ENCODE results near the gene LTN1. TPM values are rescaled to one million over a fixed set of nuclear protein-coding genes. Genes with fewer than 3 reads are reported as not detected.

The LTN1 gene
- total RNA-seq, 2 donors from 2014 or later, result 19.8 to 21.8 TPM

DNA sequence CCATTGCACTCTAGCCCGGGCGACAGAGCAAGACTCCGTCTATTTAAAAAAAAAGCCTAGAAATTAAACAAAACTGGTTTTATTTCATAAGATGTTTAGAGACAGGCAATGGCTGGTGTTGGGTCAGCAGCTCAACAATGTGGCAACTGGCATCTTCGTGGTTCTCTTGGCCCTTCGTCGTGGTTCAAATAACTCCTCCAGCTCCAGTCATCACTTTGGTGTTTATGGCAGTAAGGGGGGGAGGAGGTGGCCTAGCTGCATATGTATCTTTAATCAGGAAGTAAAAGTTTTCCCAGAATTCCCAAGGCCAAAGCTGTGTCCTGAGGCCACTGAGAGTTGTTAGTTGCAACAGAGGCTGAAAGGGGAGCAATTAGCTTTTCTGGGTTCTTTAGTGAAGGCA lies 13.0 kb upstream of the LTN1 start:
- H3K36me3 Mint-ChIP-seq (ENCODE audit: low read depth), result no peaks in the 10 kb centered on the region
- no peaks in the 10 kb centered on the region for H3K27me3 Mint-ChIP-seq (ENCODE audit: insufficient read depth)
- H3K27ac Mint-ChIP-seq, result no peak overlapping the region
- Histone ChIP-seq H3K27ac (ENCODE audit: low read depth, low read length) (no peak overlapping the region), H3K4me1 (ENCODE audit: control insufficient read depth, insufficient read depth, low read length) (no peaks in the 10 kb centered on the region), H3K36me3 (ENCODE audit: control insufficient read depth, insufficient read depth, low read length) (no peaks in the 10 kb centered on the region), H3K9ac (ENCODE audit: extremely low read depth, low read length, poor library complexity, severe bottlenecking) (no peak overlapping the region), H3K9me3 (ENCODE audit: control insufficient read depth, low read length) (no peaks in the 10 kb centered on the region), H3K27me3 (ENCODE audit: control insufficient read depth, insufficient read depth, low read length, poor library complexity, severe bottlenecking) (peaks cover 10% of the 10 kb centered on the region), H3K4me3 (ENCODE audit: low read length) (no peak overlapping the region)
- 64 to 96% methylated on average over 3 to 6 of the region's 6 CpGs for WGBS, 2 experiments (ENCODE audit: insufficient coverage in 1 of 2, insufficient read length in 1 of 2)
- no peak for DNase-seq
- peaks cover 5% of the 10 kb centered on the region for H3K9me3 Mint-ChIP-seq
- H3K4me3 Mint-ChIP-seq, result no peak overlapping the region
- TF ChIP-seq, protein P1, sequence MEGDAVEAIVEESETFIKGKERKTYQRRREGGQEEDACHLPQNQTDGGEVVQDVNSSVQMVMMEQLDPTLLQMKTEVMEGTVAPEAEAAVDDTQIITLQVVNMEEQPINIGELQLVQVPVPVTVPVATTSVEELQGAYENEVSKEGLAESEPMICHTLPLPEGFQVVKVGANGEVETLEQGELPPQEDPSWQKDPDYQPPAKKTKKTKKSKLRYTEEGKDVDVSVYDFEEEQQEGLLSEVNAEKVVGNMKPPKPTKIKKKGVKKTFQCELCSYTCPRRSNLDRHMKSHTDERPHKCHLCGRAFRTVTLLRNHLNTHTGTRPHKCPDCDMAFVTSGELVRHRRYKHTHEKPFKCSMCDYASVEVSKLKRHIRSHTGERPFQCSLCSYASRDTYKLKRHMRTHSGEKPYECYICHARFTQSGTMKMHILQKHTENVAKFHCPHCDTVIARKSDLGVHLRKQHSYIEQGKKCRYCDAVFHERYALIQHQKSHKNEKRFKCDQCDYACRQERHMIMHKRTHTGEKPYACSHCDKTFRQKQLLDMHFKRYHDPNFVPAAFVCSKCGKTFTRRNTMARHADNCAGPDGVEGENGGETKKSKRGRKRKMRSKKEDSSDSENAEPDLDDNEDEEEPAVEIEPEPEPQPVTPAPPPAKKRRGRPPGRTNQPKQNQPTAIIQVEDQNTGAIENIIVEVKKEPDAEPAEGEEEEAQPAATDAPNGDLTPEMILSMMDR (conservative IDR thresholded peaks at IDR 0.05), result no peak
- no peaks in the 10 kb centered on the region for H3K4me1 Mint-ChIP-seq

- Mint-ChIP-seq H3K36me3 (ENCODE audit: low read depth) (peaks cover 1% of the 10 kb centered on the region), H3K27ac (peak overlapping the region; percentile 97), H3K4me3 (peak overlapping the region; percentile 76), H3K9me3 (peaks cover 5% of the 10 kb centered on the region), H3K4me1 (peaks cover 7% of the 10 kb centered on the region), H3K27me3 (ENCODE audit: insufficient read depth) (no peaks in the 10 kb centered on the region)
- no peaks in the 10 kb centered on the region for H3K36me3 ChIP-seq (ENCODE audit: control insufficient read depth, insufficient read depth, low read length)
- peaks cover 10% of the 10 kb centered on the region for H3K27me3 ChIP-seq (ENCODE audit: control insufficient read depth, insufficient read depth, low read length, poor library complexity, severe bottlenecking)
- TF ChIP-seq, protein P1 (conservative IDR thresholded peaks at IDR 0.05), result no peak
- H3K4me1 ChIP-seq (ENCODE audit: control insufficient read depth, insufficient read depth, low read length), result no peaks in the 10 kb centered on the region
- peak; percentile 96 for DNase-seq
- H3K4me3 ChIP-seq (ENCODE audit: low read length), result peak overlapping the region; percentile 84
- no peaks in the 10 kb centered on the region for H3K9me3 ChIP-seq (ENCODE audit: control insufficient read depth, low read length)
- H3K27ac ChIP-seq (ENCODE audit: low read depth, low read length), result peak overlapping the region; percentile 55
- H3K9ac ChIP-seq (ENCODE audit: extremely low read depth, low read length, poor library complexity, severe bottlenecking), result peak overlapping the region; percentile 59
- WGBS, 2 experiments (ENCODE audit: insufficient coverage in 1 of 2, insufficient read length in 1 of 2), result 5% methylated on average over 31 to 41 of the region's 41 CpGs
Measured at GRCh38 chr21:29002442-29003144, 9.9 kb upstream of the LTN1 start.

- WGBS, 2 experiments (ENCODE audit: insufficient coverage in 1 of 2, insufficient read length in 1 of 2), result 55 to 77% methylated on average over 3 to 4 of the region's 4 CpGs
- H3K4me3 Mint-ChIP-seq, result peak overlapping the region; percentile 96
Measured at GRCh38 chr21:28993293-28993629, 584 bp upstream of the LTN1 start.

More at GRCh38 chr21:28993293-28993629, 584 bp upstream of the LTN1 start:
- peak overlapping the region; percentile 99 for H3K27ac Mint-ChIP-seq
- Histone ChIP-seq H3K27ac (ENCODE audit: low read depth, low read length) (peak overlapping the region; percentile 75), H3K4me3 (ENCODE audit: low read length) (peak overlapping the region; percentile 96), H3K36me3 (ENCODE audit: control insufficient read depth, insufficient read depth, low read length) (no peaks in the 10 kb centered on the region), H3K4me1 (ENCODE audit: control insufficient read depth, insufficient read depth, low read length) (peaks cover 4% of the 10 kb centered on the region), H3K9ac (ENCODE audit: extremely low read depth, low read length, poor library complexity, severe bottlenecking) (peak overlapping the region; percentile 52), H3K9me3 (ENCODE audit: control insufficient read depth, low read length) (no peaks in the 10 kb centered on the region), H3K27me3 (ENCODE audit: control insufficient read depth, insufficient read depth, low read length, poor library complexity, severe bottlenecking) (no peaks in the 10 kb centered on the region)
- peaks cover 4% of the 10 kb centered on the region for H3K27me3 Mint-ChIP-seq (ENCODE audit: insufficient read depth)
- H3K9me3 Mint-ChIP-seq, result no peaks in the 10 kb centered on the region
- peaks cover 4% of the 10 kb centered on the region for H3K36me3 Mint-ChIP-seq (ENCODE audit: low read depth)
- H3K4me1 Mint-ChIP-seq, result peaks cover 5% of the 10 kb centered on the region
- no peak for DNase-seq
- TF ChIP-seq, protein P1 (conservative IDR thresholded peaks at IDR 0.05), result no peak

All from endodermal cell (in vitro differentiated cells).